Measurements from ENCODE around the gene TBL1XR1. TPM values are rescaled to one million over a fixed set of nuclear protein-coding genes. Genes with fewer than 3 reads are reported as not detected.
"Not testable (repeated sequence)": the region's sequence is repeated elsewhere in the genome, so short reads cannot be mapped to it uniquely, and the experiment has no call there.

Gene TBL1XR1
- total RNA-seq, 1 donor from 2014 or later, result 57.1 TPM

DNA sequence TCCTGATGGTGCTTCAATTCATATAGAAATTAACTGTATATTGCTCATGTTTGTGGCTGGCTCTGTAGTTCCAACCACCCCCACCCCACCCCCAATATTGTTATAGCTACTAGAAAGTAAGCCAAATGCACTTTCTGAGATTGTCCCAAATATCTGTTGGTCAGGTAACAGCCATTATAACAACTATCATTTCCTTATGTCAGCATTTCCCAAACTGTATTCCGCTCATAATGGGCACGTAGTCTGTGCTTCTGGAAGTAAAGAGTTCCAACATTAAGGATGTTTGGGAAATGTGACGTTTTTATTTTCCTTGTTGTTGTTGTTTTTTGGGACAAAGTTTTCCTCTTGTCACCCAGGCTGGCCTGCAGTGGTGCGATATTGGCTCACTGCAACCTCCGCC, 12.2 kb upstream of the TBL1XR1 start:
- DNase-seq (ENCODE audit: low spot score) (no peak), ATAC-seq (no peak)

DNA sequence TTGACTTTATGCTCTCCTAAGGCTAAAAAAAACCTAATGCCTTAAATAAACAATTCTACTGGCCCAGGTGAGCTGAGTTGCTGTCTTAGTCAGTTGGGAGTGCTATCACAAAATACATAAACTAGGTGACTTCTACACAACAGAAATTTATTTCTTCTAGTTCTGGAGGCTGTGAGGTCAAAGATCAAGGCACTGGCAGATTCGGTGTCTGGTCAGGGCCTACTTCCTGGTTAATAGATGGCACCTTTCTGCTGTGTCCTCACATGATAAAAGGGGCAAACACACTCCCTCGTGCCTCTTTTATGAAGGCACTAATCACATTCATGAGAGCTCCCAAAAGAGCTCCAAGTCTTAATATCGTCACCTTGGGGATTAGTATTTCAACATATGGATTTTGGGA, 11.5 kb upstream of the TBL1XR1 start:
- peak; percentile 9 for ATAC-seq
- DNase-seq (ENCODE audit: low spot score), result no peak

DNA sequence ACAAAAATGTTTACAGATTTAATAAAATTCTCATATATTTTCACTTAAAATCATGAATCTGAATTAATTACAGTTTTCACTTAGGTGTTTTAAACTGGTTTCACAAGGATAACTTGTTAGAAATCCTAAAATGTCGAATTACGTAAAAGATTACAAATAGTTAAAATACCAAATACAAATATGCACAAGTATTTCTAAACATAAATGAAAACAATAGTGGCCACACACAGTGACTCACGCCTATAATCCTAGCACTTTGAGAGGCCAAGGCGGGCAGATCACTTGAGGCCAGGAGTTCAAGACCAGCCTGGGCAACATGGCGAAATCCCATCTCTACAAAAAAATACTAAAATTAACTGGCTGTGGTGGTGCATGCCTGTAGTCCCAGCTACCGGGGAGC, 10.9 kb upstream of the TBL1XR1 start:
- no peak for DNase-seq (ENCODE audit: low spot score)
- no peak for ATAC-seq

- DNase-seq (ENCODE audit: low spot score) (no peak), ATAC-seq (no peak)
Measured at GRCh38 chr3:177206936-177207335, 9.7 kb upstream of the TBL1XR1 start.

DNA sequence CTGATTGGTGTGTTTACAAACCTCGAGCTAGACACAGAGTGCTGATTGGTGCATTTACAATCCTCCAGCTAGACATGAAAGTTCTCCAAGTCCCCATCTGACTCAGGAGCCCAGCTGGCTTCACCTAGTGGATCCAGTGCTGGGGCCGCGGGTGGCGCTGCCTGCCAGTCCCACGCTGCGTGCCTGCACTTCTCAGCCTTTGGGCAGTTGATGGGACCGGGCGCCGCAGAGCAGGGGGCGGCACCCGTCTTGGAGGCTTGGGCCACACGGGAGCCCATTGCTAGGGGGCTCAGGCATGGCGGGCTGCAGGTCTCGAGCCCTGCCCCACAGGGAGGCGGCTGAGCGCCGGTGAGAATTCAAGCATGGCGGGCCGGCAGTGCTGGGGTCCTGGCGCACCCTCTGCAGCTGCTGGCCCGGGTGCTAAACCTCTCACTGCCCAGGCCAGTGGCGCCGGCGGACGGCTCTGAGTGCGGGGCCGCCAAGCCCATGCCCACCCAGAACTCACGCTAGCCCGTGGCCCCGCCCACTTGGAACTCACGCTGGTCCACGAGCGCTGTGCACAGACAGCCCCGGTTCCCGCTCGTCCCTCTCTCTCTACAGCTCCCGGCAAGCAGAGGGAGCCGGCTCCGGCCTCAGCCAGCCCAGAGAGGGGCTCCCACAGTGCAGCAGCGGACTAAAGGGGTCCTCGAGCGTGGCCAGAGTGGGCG, 6.6 kb upstream of the TBL1XR1 start:
- no peak for ATAC-seq
- DNase-seq (ENCODE audit: low spot score), result peak; percentile 42

- ATAC-seq, result not testable (repeated sequence)
Measured at GRCh38 chr3:177203016-177203415, 5.7 kb upstream of the TBL1XR1 start.

GRCh38 chr3:177201700-177202397, 4.6 kb upstream of the TBL1XR1 start:
- ATAC-seq (no peak), DNase-seq (ENCODE audit: low spot score) (peak; percentile 23)

More at GRCh38 chr3:177203016-177203415, 5.7 kb upstream of the TBL1XR1 start:
- DNase-seq (ENCODE audit: low spot score), result not testable (repeated sequence)

- no peak for DNase-seq (ENCODE audit: low spot score)
- no peak for ATAC-seq
Measured at GRCh38 chr3:177199206-177199760, 2.0 kb upstream of the TBL1XR1 start.

GRCh38 chr3:177197727-177198460, 612 bp upstream of the TBL1XR1 start:
- DNase-seq (ENCODE audit: low spot score) (peak; percentile 72), ATAC-seq (peak; percentile 76)

GRCh38 chr3:177196456-177197040, 734 bp downstream of the TBL1XR1 start:
- DNase-seq (ENCODE audit: low spot score), result peak; percentile 46
- peak; percentile 11 for ATAC-seq

- ATAC-seq (peak; percentile 8), DNase-seq (ENCODE audit: low spot score) (peak; percentile 46)
Measured at GRCh38 chr3:177196008-177196455, 1.2 kb downstream of the TBL1XR1 start.

- ATAC-seq (no peak), DNase-seq (ENCODE audit: low spot score) (peak; percentile 42)
Measured at GRCh38 chr3:177195242-177195991, 1.9 kb downstream of the TBL1XR1 start.

DNA sequence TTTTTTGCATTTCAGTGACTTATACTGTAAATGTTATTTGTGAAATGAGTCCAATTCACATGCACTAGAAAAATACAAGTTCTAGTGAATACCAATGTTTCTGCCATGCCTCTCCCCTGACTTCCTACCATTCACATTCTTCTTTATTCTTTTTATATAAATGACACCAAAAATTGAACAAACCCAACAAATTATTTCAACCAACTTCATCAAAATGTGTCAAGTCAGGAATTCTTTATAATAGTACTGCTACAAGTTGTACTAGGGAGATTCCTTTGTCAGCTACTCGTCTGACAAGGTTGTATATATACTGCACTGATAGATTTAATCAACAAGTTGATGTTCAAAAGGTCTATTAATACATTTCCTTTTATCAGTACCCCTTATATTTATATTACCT, 3.0 kb downstream of the TBL1XR1 start:
- no peak for DNase-seq (ENCODE audit: low spot score)
- no peak for ATAC-seq

GRCh38 chr3:177193688-177194268, 3.5 kb downstream of the TBL1XR1 start:
- no peak for DNase-seq (ENCODE audit: low spot score)
- ATAC-seq, result no peak

GRCh38 chr3:177193275-177193674, 4.0 kb downstream of the TBL1XR1 start:
- not testable (repeated sequence) for ATAC-seq
- peak; percentile 24 for DNase-seq (ENCODE audit: low spot score)

- DNase-seq (ENCODE audit: low spot score) (no peak), ATAC-seq (no peak)
Measured at GRCh38 chr3:177190756-177191681, 6.3 kb downstream of the TBL1XR1 start.

- not testable (repeated sequence) for ATAC-seq; DNase-seq (ENCODE audit: low spot score)
Measured at GRCh38 chr3:177190184-177190583, 7.1 kb downstream of the TBL1XR1 start.

DNA sequence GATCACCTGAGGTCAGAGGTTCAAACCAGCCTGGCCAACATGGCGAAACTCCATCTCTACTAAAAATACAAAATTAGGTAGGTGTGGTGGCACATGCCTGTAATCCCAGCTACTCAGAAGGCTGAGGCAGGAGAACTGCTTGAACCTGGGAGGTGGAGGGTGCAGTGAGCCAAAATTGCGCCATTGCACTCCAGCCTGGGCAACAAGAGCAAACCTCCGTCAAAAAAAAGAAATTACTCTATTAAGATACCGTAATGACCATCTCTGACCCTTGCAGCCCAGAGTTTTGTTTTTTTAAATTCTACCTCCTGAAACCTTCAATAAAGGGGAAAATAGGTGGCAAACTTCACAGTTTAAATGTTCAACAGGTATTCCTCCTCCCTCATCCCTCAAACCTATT, 9.0 kb downstream of the TBL1XR1 start:
- peak; percentile 73 for ATAC-seq

GRCh38 chr3:177186306-177186705, 11.0 kb downstream of the TBL1XR1 start:
- ATAC-seq, result no peak
- DNase-seq (ENCODE audit: low spot score), result no peak

More for the DNA sequence above, 9.0 kb downstream of the TBL1XR1 start:
- DNase-seq (ENCODE audit: low spot score), result not testable (repeated sequence)

All from left lobe of liver (tissue), 2 donors.